ENCODE data around the gene NPPC. TPM values are rescaled to one million over a fixed set of nuclear protein-coding genes. Genes with fewer than 3 reads are reported as not detected.

NPPC gene
- total and polyA plus RNA-seq, 4 experiments from 2014 or later = not detected

DNA sequence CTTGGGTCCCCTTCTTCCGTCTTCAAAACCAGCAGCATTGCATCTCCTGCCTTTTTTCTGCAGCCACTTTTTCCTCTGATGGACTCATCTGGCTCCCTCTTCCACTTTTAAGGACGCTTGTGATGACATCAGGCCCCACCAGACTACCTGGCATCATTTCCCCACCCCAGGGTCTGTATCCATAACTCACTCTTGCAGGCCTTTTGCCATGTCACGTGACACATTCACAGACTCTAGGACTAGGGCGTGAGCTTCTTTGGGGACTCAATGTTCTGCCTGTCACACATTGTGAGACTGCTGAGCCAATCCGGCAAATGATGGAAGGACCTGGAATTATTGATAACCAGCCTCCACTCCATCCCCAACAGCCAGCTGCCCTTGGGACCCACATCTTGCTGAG lies 23.6 kb downstream of the NPPC start:
- Histone ChIP-seq H3K4me3 (ENCODE audit: low read length in 2 of 2) (no peak overlapping the region), H3K9me3 (ENCODE audit: control insufficient read depth in 1 of 2, low read length in 2 of 2) (no peaks in the 10 kb centered on the region), H3K4me1 (ENCODE audit: insufficient read depth, low read length) (no peaks in the 10 kb centered on the region), H3K36me3 (ENCODE audit: insufficient read depth, low read length) (no peaks in the 10 kb centered on the region), H3K27me3 (ENCODE audit: insufficient read depth, low read length) (no peaks in the 10 kb centered on the region), H3K27ac (ENCODE audit: low read depth, low read length) (no peak overlapping the region)
- H3K4me3 Mint-ChIP-seq = no peak overlapping the region
- no peaks in the 10 kb centered on the region for H3K36me3 Mint-ChIP-seq
- H3K9me3 Mint-ChIP-seq = no peaks in the 10 kb centered on the region
- ChIA-PET POLR2A (ENCODE audit: partially characterized antibody) (no interaction called here), CTCF (ENCODE audit: partially characterized antibody) (interaction anchor here (0.7 to 2.5 kb wide), 5 partner anchors 10 to 544 kb away, joined by 3 to 15 read pairs (median 3); no protein-coding TSS in a partner anchor)
- no peaks in the 10 kb centered on the region for H3K4me1 Mint-ChIP-seq
- H3K27ac Mint-ChIP-seq = no peak overlapping the region
- intact Hi-C loops (cut with micrococcal nuclease) = no loop called here
- no peak for DNase-seq
- peaks cover 2 to 3% of the 10 kb centered on the region in 2 donors for H3K27me3 Mint-ChIP-seq

DNA sequence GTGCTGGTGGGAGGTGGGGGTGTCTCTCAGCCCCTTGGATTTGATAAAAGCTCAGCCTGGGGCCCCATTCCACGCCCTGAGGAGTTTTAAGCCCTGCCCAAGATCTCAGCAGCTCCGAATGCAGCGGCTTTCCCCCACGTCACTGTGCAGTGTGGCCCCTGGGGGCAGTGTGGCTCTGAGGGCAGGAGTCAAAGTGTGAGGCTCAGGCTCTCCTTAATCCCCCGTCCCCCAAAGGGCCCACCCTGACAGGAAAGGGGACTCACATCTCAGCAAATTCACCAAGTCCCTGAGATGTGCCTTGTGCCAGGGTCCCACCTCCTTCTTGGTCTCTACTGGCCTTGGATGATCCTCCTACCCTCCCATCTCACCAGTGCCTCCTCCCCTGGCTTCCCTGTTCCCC lies 25.2 kb downstream of the NPPC start:
- CTCF ChIA-PET (ENCODE audit: partially characterized antibody) = interaction anchor here (0.8 to 2.5 kb wide), 14 partner anchors 8 to 539 kb away, joined by 3 to 15 read pairs (median 4); no protein-coding TSS in a partner anchor

DNA sequence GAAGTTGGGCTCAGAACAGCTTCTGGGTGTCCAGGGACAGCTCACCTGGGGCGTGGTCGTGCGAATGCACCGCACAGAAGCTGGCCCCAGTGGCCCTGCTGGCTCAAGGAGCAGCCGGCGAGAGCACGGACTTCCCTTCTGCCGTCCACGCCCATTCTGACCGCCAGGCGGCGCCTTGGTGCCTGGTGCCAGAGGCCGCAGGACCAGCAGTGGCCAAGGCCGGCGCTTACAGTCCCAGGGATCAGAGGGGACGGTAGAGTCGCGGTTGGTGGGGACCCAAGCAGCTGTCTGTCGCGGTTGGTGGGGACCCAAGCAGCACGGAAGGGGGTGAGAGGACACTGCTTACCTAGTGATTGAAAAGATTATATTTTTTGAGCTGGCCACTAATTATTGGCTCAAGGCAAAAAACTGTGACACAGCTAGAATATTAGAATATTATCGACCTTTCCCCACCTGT lies 25.7 kb downstream of the NPPC start:
- Mint-ChIP-seq H3K4me1 (no peaks in the 10 kb centered on the region), H3K36me3 (no peaks in the 10 kb centered on the region), H3K27ac (peak overlapping the region in 1 of 7 donors; percentile 25), H3K27me3 (peaks cover 3 to 4% of the 10 kb centered on the region in 2 donors), H3K9me3 (no peaks in the 10 kb centered on the region), H3K4me3 (no peak overlapping the region)
- CTCF ChIA-PET (ENCODE audit: partially characterized antibody) = interaction anchor here (0.8 to 2.5 kb wide), 15 partner anchors 8 to 540 kb away, joined by 3 to 15 read pairs (median 4); no protein-coding TSS in a partner anchor
- Histone ChIP-seq H3K4me1 (ENCODE audit: insufficient read depth, low read length) (no peaks in the 10 kb centered on the region), H3K27me3 (ENCODE audit: insufficient read depth, low read length) (no peaks in the 10 kb centered on the region), H3K27ac (ENCODE audit: low read depth, low read length) (no peak overlapping the region), H3K9me3 (ENCODE audit: control insufficient read depth in 1 of 2, low read length in 2 of 2) (no peaks in the 10 kb centered on the region), H3K36me3 (ENCODE audit: insufficient read depth, low read length) (no peaks in the 10 kb centered on the region), H3K4me3 (ENCODE audit: low read length in 2 of 2) (no peak overlapping the region)
- DNase-seq = peak in 3 of 5 donors; percentile 13 to 30 (median 22)
- intact Hi-C loops (cut with micrococcal nuclease) = loop anchor here (1.0 kb wide), 1 partner anchor 540 kb away; no protein-coding TSS in a partner anchor
- POLR2A ChIA-PET (ENCODE audit: partially characterized antibody) = no interaction called here

More for the DNA sequence above, 25.2 kb downstream of the NPPC start:
- Histone ChIP-seq H3K4me3 (ENCODE audit: low read length in 2 of 2) (no peak overlapping the region), H3K4me1 (ENCODE audit: insufficient read depth, low read length) (no peaks in the 10 kb centered on the region), H3K27ac (ENCODE audit: low read depth, low read length) (no peak overlapping the region), H3K36me3 (ENCODE audit: insufficient read depth, low read length) (no peaks in the 10 kb centered on the region), H3K9me3 (ENCODE audit: control insufficient read depth in 1 of 2, low read length in 2 of 2) (no peaks in the 10 kb centered on the region), H3K27me3 (ENCODE audit: insufficient read depth, low read length) (no peaks in the 10 kb centered on the region)
- DNase-seq = no peak
- H3K4me1 Mint-ChIP-seq = no peaks in the 10 kb centered on the region
- intact Hi-C loops (cut with micrococcal nuclease) = loop anchor here (1.0 kb wide), 1 partner anchor 539 kb away; no protein-coding TSS in a partner anchor
- H3K27ac Mint-ChIP-seq = no peak overlapping the region
- H3K4me3 Mint-ChIP-seq = no peak overlapping the region
- H3K9me3 Mint-ChIP-seq = no peaks in the 10 kb centered on the region
- POLR2A ChIA-PET (ENCODE audit: partially characterized antibody) = no interaction called here
- peaks cover 3 to 4% of the 10 kb centered on the region in 2 donors for H3K27me3 Mint-ChIP-seq
- no peaks in the 10 kb centered on the region for H3K36me3 Mint-ChIP-seq

DNA sequence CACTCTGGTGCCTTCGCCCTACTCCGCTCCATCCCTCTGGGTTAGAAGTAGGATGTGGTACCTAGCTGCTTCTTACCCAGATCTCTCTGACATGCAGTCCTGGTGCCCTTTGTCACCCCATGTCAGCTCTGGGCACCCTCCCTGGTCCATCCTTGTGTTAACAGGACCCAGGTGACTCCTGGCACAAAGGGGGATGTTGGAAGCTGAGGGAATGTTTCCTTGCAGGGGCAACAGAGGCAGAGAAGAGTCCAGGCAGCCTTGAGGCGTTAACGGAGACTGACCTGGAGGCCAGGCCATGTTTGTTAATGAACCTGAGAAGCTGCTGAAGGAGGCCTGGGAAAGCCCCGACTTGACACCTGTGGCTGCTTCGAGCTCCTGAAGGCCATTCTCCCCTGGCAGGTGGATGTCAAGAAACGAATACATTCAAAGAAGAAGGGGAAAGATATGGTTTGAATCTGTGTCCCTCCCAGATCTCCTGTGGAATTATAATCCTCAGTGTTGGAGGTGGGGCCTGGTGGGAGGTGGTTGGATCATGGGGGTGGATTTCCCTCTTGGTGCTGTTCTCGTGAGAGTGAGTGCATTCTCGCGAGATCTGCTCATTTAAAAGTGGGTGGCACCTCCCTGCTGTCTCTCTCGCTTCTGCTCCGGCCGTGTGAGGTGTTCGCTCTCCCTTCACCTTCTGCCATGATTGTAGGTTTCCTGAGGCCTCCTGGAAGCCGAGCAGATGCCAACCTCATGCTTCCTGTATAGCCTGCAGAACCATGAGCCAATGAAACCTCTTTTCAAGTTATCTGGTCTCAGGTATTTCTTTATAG lies 31.4 kb downstream of the NPPC start:
- CTCF ChIA-PET (ENCODE audit: partially characterized antibody) = interaction anchor here (1.5 kb wide), 1 partner anchor 10 kb away, joined by 5 read pairs; no protein-coding TSS in a partner anchor

DNA sequence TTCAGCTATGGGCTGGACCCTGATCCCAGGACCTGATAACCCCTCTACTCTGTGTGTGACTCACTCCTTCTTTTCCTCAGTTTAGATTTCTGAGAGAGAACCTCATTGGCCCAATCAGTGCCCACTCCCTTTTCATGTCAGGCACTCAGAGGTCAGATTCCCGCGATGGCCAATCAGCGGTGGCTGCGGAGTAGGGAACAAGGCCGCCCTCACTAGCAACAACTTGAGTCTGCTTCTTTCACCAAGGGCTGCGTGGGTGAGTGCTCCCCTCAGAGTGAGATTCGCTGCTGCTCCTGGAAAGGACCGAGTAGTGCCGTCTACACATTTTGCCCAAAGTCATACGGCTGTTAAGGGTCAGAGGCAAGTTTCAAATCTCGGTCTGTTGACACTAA lies 34.7 kb downstream of the NPPC start:
- Mint-ChIP-seq H3K4me3 (no peak overlapping the region), H3K27me3 (peaks cover 10% of the 10 kb centered on the region in 2 donors), H3K36me3 (peaks cover 0 to 2% of the 10 kb centered on the region in 2 donors), H3K27ac (no peak overlapping the region), H3K9me3 (peaks cover 0 to 3% (median 1%) of the 10 kb centered on the region in 8 donors), H3K4me1 (no peaks in the 10 kb centered on the region)
- DNase-seq = no peak
- Histone ChIP-seq H3K27ac (ENCODE audit: low read depth, low read length) (no peak overlapping the region), H3K4me3 (ENCODE audit: low read length in 2 of 2) (no peak overlapping the region), H3K4me1 (ENCODE audit: insufficient read depth, low read length) (no peaks in the 10 kb centered on the region), H3K27me3 (ENCODE audit: insufficient read depth, low read length) (no peaks in the 10 kb centered on the region), H3K9me3 (ENCODE audit: control insufficient read depth in 1 of 2, low read length in 2 of 2) (no peaks in the 10 kb centered on the region), H3K36me3 (ENCODE audit: insufficient read depth, low read length) (no peaks in the 10 kb centered on the region)
- POLR2A ChIA-PET (ENCODE audit: partially characterized antibody) = no interaction called here
- intact Hi-C loops (cut with micrococcal nuclease) = no loop called here
- CTCF ChIA-PET (ENCODE audit: partially characterized antibody) = interaction anchor here (1.4 kb wide), 2 partner anchors 8 to 11 kb away, joined by 3 to 6 read pairs; no protein-coding TSS in a partner anchor

More for the DNA sequence above, 31.4 kb downstream of the NPPC start:
- DNase-seq = no peak
- Histone ChIP-seq H3K4me3 (ENCODE audit: low read length in 2 of 2) (no peak overlapping the region), H3K27me3 (ENCODE audit: insufficient read depth, low read length) (no peaks in the 10 kb centered on the region), H3K4me1 (ENCODE audit: insufficient read depth, low read length) (no peaks in the 10 kb centered on the region), H3K36me3 (ENCODE audit: insufficient read depth, low read length) (no peaks in the 10 kb centered on the region), H3K9me3 (ENCODE audit: control insufficient read depth in 1 of 2, low read length in 2 of 2) (no peaks in the 10 kb centered on the region), H3K27ac (ENCODE audit: low read depth, low read length) (no peak overlapping the region)
- Mint-ChIP-seq H3K27ac (no peak overlapping the region), H3K36me3 (no peaks in the 10 kb centered on the region), H3K9me3 (no peaks in the 10 kb centered on the region), H3K4me1 (no peaks in the 10 kb centered on the region), H3K27me3 (peaks cover 0 to 2% of the 10 kb centered on the region in 2 donors), H3K4me3 (no peak overlapping the region)
- intact Hi-C loops (cut with micrococcal nuclease) = no loop called here
- POLR2A ChIA-PET (ENCODE audit: partially characterized antibody) = no interaction called here

DNA sequence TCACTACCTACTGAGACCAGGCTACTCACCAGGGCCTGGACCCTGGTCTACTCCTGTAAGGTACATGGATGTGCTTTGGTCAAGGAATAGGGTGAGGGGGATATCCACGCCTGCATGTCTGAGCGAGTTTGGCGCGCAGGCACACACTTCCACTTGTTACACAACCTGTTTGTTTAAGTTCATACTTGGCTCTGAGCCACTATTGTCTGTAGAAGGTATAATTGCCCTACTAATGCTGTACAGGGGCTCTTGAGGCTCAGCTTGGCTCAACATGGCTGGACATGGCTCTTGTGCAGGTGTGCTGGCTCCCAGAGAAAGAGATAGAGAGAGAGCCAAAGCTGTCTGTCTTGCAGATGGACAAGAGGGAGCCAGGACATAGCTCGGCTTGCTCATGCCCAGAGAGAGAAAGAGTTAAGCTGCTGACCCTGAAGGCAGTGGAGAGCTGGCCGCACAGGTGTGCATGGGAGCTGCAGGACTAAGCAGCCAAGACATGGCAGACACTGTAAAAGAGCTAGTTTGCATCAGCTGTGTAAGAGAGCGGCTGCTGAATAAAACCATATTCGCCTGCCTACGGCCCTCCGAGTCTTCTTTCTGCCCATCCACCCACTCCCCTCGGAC lies 35.2 kb downstream of the NPPC start:
- intact Hi-C loops (cut with micrococcal nuclease) = no loop called here
- Mint-ChIP-seq H3K27ac (no peak overlapping the region), H3K4me1 (no peaks in the 10 kb centered on the region), H3K4me3 (no peak overlapping the region), H3K27me3 (peaks cover 12% of the 10 kb centered on the region in 2 donors), H3K9me3 (peaks cover 0 to 8% (median 6%) of the 10 kb centered on the region in 8 donors), H3K36me3 (peaks cover 0 to 5% of the 10 kb centered on the region in 2 donors)
- no peak for DNase-seq
- no peak overlapping the region for H3K4me3 ChIP-seq (ENCODE audit: low read length in 2 of 2)
- H3K27me3 ChIP-seq (ENCODE audit: insufficient read depth, low read length) = no peaks in the 10 kb centered on the region
- H3K9me3 ChIP-seq (ENCODE audit: control insufficient read depth in 1 of 2, low read length in 2 of 2) = no peaks in the 10 kb centered on the region
- no peak overlapping the region for H3K27ac ChIP-seq (ENCODE audit: low read depth, low read length)
- ChIA-PET CTCF (ENCODE audit: partially characterized antibody) (interaction anchor here (0.6 to 1.4 kb wide), 3 partner anchors 9 to 16 kb away, joined by 3 to 6 read pairs (median 3); no protein-coding TSS in a partner anchor), POLR2A (ENCODE audit: partially characterized antibody) (no interaction called here)
- H3K4me1 ChIP-seq (ENCODE audit: insufficient read depth, low read length) = no peaks in the 10 kb centered on the region
- H3K36me3 ChIP-seq (ENCODE audit: insufficient read depth, low read length) = no peaks in the 10 kb centered on the region

DNA sequence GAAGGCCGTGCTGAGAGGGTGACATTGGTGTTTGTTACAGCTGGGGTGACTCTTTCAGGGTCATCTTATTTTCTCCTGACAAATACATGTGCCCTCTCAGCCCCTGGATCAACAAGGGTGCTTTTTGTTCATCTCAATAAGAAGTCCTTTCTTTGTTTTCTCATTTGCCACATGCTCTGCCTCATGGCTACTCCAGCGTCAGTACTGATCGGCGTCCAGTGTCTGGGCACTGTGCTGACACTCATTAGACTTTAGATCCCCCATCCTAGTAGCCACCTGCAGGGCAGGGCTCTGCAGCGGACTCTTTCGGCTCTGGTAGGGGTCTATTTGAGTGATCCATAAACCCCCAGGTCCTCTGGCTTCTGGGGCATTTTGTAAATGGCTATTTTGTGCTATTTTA lies 38.4 kb downstream of the NPPC start:
- Mint-ChIP-seq H3K9me3 (peaks cover 0 to 16% (median 9%) of the 10 kb centered on the region in 8 donors), H3K4me1 (no peaks in the 10 kb centered on the region), H3K27me3 (peaks cover 19 to 34% of the 10 kb centered on the region in 2 donors), H3K27ac (no peak overlapping the region), H3K36me3 (peaks cover 0 to 11% of the 10 kb centered on the region in 2 donors), H3K4me3 (no peak overlapping the region)
- POLR2A ChIA-PET (ENCODE audit: partially characterized antibody) = no interaction called here
- H3K27me3 ChIP-seq (ENCODE audit: insufficient read depth, low read length) = peaks cover 9% of the 10 kb centered on the region
- H3K27ac ChIP-seq (ENCODE audit: low read depth, low read length) = no peak overlapping the region
- intact Hi-C loops (cut with micrococcal nuclease) = no loop called here
- H3K4me3 ChIP-seq (ENCODE audit: low read length in 2 of 2) = no peak overlapping the region
- no peaks in the 10 kb centered on the region for H3K4me1 ChIP-seq (ENCODE audit: insufficient read depth, low read length)
- DNase-seq = no peak
- H3K36me3 ChIP-seq (ENCODE audit: insufficient read depth, low read length) = no peaks in the 10 kb centered on the region
- no peaks in the 10 kb centered on the region for H3K9me3 ChIP-seq (ENCODE audit: control insufficient read depth in 1 of 2, low read length in 2 of 2)
- CTCF ChIA-PET (ENCODE audit: partially characterized antibody) = no interaction called here
